Gastroesophageal sphincter (tissue), 3 donors: ENCODE results near the gene ADGRG6.

ENCODE experiments used
- EP300 ChIP-seq: sonication (generic); formaldehyde crosslinking; IDR thresholded peaks from one replicate; pipeline ENCODE4 v1.6.1; 2017; ENCODE audit warnings: antibody characterized with exemption, mild to moderate bottlenecking
- POLR2A ChIP-seq, 2 donors: fragments of 450-650 bp; IDR thresholded peaks; one replicate each; pipeline ENCODE4 v1.6.1; 2017; ENCODE audit warnings: antibody characterized with exemption in 2 of 2, mild to moderate bottlenecking in 2 of 2, moderate library complexity in 1 of 2
- POLR2AphosphoS5 ChIP-seq: sonication (generic); formaldehyde crosslinking; IDR thresholded peaks from one replicate; pipeline ENCODE4 v1.6.1; 2017; ENCODE audit warnings: antibody characterized with exemption
- TF ChIP-seq, protein P1 (sequence below), 4 experiments: fragments of 200-600 bp in 2 of 4; fragments of 450-650 bp in 2 of 4; sonication (generic) in 1 of 4; IDR thresholded peaks; one replicate each; pipeline ENCODE4 v1.5.1; 2017 to 2019; ENCODE audit warnings: antibody characterized with exemption in 4 of 4, mild to moderate bottlenecking in 2 of 4, moderate library complexity in 2 of 4

GRCh38 chr6:142429195-142429594 is 127.4 kb downstream of the ADGRG6 start:
- TF ChIP-seq POLR2A (IDR thresholded peaks at IDR 0.05), result no peak
- TF ChIP-seq, protein P1, sequence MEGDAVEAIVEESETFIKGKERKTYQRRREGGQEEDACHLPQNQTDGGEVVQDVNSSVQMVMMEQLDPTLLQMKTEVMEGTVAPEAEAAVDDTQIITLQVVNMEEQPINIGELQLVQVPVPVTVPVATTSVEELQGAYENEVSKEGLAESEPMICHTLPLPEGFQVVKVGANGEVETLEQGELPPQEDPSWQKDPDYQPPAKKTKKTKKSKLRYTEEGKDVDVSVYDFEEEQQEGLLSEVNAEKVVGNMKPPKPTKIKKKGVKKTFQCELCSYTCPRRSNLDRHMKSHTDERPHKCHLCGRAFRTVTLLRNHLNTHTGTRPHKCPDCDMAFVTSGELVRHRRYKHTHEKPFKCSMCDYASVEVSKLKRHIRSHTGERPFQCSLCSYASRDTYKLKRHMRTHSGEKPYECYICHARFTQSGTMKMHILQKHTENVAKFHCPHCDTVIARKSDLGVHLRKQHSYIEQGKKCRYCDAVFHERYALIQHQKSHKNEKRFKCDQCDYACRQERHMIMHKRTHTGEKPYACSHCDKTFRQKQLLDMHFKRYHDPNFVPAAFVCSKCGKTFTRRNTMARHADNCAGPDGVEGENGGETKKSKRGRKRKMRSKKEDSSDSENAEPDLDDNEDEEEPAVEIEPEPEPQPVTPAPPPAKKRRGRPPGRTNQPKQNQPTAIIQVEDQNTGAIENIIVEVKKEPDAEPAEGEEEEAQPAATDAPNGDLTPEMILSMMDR (IDR thresholded peaks at IDR 0.05), result no peak
- TF ChIP-seq POLR2AphosphoS5, result no peak
- no peak for TF ChIP-seq EP300
